GM12878 (cell line): Measurements from ENCODE around the gene KIF26A.
"Not testable (repeated sequence)": the region's sequence is repeated elsewhere in the genome, so short reads cannot be mapped to it uniquely, and the experiment has no call there.

ENCODE experiments used
- BMI1 ChIP-seq: fragments of 450-650 bp; IDR thresholded peaks from 2 replicates; pipeline ENCODE4 v1.6.1; 2016; ENCODE audit warnings: mild to moderate bottlenecking, moderate library complexity, borderline replicate concordance
- BRCA1 ChIP-seq: IDR thresholded peaks from 2 replicates; pipeline ENCODE4 v1.6.1; 2011; ENCODE audit warnings: low read depth, low read length, improper control_type of control experiment
- EGR1 ChIP-seq, 2 experiments: IDR thresholded peaks; 1 replicate in 1 of 2; 2 replicates in 1 of 2; pipeline ENCODE4 v1.6.1; 2011 to 2012; ENCODE audit warnings: low read depth in 2 of 2, low read length in 2 of 2, borderline replicate concordance in 1 of 2, mild to moderate bottlenecking in 1 of 2, moderate library complexity in 1 of 2
- HDAC2 ChIP-seq: fragments of 200-600 bp; sonication (generic); IDR thresholded peaks from 2 replicates; pipeline ENCODE4 v1.6.1; 2017
- NR2C2 ChIP-seq: IDR thresholded peaks from 2 replicates; pipeline ENCODE4 v1.6.1; 2011; ENCODE audit warnings: borderline replicate concordance, low read depth; ENCODE audit not compliant: control insufficient read depth, insufficient read length
- TF ChIP-seq, protein P1 (sequence below): fragments of 450-650 bp; IDR thresholded peaks from 2 replicates; pipeline ENCODE4 v1.6.1; 2017; ENCODE audit warnings: mild to moderate bottlenecking
- TF ChIP-seq, protein P2 (sequence below): IDR thresholded peaks from 2 replicates; pipeline ENCODE4 v1.6.1; 2011; ENCODE audit warnings: borderline replicate concordance, low read depth, mild to moderate bottlenecking, moderate library complexity, mixed read lengths, low read length; ENCODE audit not compliant: insufficient read depth; ENCODE audit errors: extremely low read length
- TF ChIP-seq, protein P3 (sequence below), 3 experiments: IDR thresholded peaks in 2 of 3; conservative IDR thresholded peaks in 1 of 3; 2 replicates each; pipeline ENCODE4 v1.5.1; 2011; ENCODE audit warnings: low read depth in 3 of 3, low read length in 3 of 3, mild to moderate bottlenecking in 3 of 3, control low read depth in 2 of 3, moderate library complexity in 2 of 3, inconsistent platforms in 1 of 3, mixed read lengths in 1 of 3; ENCODE audit not compliant: control insufficient read depth in 2 of 3, insufficient read depth in 1 of 3; ENCODE audit errors: extremely low read depth in 1 of 3

DNA sequence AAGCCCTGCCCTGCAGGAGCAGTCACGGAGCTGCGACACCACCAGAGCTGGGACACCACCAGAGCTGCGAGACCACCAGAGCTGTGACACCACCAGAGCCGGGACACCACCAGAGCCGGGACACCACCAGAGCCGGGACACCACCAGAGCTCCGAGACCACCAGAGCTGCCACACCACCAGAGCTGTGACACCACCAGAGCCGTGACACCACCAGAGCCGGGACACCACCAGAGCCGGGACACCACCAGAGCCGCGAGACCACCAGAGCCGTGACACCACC, 69.6 kb downstream of the KIF26A start:
- TF ChIP-seq, protein P1, sequence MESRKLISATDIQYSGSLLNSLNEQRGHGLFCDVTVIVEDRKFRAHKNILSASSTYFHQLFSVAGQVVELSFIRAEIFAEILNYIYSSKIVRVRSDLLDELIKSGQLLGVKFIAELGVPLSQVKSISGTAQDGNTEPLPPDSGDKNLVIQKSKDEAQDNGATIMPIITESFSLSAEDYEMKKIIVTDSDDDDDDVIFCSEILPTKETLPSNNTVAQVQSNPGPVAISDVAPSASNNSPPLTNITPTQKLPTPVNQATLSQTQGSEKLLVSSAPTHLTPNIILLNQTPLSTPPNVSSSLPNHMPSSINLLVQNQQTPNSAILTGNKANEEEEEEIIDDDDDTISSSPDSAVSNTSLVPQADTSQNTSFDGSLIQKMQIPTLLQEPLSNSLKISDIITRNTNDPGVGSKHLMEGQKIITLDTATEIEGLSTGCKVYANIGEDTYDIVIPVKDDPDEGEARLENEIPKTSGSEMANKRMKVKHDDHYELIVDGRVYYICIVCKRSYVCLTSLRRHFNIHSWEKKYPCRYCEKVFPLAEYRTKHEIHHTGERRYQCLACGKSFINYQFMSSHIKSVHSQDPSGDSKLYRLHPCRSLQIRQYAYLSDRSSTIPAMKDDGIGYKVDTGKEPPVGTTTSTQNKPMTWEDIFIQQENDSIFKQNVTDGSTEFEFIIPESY = not testable (repeated sequence)
- TF ChIP-seq, protein P2, sequence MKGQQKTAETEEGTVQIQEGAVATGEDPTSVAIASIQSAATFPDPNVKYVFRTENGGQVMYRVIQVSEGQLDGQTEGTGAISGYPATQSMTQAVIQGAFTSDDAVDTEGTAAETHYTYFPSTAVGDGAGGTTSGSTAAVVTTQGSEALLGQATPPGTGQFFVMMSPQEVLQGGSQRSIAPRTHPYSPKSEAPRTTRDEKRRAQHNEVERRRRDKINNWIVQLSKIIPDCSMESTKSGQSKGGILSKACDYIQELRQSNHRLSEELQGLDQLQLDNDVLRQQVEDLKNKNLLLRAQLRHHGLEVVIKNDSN = not testable (repeated sequence)
- TF ChIP-seq HDAC2; NR2C2; EGR1 (IDR thresholded peaks at IDR 0.05; ENCODE audit: borderline replicate concordance in 1 of 2, low read depth in 2 of 2, low read length in 2 of 2); BMI1; BRCA1: not testable (repeated sequence)
- TF ChIP-seq, protein P3, sequence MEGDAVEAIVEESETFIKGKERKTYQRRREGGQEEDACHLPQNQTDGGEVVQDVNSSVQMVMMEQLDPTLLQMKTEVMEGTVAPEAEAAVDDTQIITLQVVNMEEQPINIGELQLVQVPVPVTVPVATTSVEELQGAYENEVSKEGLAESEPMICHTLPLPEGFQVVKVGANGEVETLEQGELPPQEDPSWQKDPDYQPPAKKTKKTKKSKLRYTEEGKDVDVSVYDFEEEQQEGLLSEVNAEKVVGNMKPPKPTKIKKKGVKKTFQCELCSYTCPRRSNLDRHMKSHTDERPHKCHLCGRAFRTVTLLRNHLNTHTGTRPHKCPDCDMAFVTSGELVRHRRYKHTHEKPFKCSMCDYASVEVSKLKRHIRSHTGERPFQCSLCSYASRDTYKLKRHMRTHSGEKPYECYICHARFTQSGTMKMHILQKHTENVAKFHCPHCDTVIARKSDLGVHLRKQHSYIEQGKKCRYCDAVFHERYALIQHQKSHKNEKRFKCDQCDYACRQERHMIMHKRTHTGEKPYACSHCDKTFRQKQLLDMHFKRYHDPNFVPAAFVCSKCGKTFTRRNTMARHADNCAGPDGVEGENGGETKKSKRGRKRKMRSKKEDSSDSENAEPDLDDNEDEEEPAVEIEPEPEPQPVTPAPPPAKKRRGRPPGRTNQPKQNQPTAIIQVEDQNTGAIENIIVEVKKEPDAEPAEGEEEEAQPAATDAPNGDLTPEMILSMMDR (IDR thresholded peaks at IDR 0.05 in 2 of 3, conservative IDR thresholded peaks at IDR 0.05 in 1 of 3; ENCODE audit: control insufficient read depth in 2 of 3, extremely low read depth in 1 of 3, insufficient read depth in 1 of 3, low read depth in 3 of 3, low read length in 3 of 3) = not testable (repeated sequence)
